Measurements from ENCODE around the gene R3HDM2.
A peak's percentile ranks its signal among the peaks of the same experiment; 100 is the strongest.

R3HDM2 gene

DNA sequence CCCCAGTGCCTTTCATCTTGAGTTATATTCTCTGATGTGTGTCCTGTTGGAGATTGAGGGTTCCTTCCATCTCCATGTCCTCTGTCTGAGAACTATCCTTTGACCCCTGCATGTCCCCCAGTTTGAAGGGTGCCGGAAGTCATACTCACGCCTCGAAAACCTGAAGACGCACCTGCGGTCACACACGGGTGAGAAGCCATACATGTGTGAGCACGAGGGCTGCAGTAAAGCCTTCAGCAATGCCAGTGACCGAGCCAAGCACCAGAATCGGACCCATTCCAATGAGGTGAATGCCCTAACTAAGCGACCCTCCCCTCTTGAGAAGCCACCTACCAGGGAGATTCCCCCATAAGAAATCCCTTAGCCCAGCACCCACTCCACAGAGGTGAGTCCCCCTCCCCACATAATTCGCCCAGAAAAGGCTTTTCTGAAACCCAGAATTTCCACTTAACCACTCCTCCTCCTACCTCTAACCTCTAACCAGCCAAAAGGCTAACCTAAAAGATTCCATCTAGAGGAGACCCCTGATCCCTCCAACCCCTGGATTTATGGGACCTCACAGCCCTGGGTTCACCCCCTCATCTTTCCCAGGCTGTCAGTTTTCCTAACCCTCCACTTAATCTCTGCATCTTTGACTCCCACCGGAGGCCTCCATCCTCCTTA lies 36.5 kb upstream of the R3HDM2 start:
- DNase-seq (ENCODE audit: low spot score): no peak

DNA sequence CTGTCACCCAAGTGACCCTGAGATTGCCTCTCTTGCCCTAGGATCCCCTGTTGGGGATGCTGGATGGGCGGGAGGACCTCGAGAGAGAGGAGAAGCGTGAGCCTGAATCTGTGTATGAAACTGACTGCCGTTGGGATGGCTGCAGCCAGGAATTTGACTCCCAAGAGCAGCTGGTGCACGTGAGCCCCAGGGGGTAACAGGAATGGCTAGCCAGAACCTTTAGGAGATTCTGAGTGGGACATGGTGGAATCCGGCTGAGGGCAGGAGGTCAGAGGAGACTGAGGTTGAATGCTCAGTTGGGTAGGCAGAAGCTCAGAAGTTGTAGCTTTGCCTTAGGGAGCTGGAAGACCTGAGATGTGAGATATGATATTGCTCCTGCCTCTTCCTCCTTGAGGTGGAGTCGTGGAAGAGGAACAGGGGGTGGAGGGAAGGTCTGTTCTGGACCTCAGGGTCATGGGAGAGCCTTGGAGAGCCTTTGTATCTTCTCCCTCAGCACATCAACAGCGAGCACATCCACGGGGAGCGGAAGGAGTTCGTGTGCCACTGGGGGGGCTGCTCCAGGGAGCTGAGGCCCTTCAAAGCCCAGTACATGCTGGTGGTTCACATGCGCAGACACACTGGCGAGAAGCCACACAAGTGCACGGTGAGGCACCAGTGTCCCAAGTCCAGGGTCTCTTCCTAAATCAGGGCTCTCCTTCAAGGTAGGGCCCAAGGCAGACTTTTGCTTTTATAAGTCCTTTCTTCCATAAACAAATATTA lies 35.1 kb upstream of the R3HDM2 start:
- DNase-seq (ENCODE audit: low spot score): no peak

DNA sequence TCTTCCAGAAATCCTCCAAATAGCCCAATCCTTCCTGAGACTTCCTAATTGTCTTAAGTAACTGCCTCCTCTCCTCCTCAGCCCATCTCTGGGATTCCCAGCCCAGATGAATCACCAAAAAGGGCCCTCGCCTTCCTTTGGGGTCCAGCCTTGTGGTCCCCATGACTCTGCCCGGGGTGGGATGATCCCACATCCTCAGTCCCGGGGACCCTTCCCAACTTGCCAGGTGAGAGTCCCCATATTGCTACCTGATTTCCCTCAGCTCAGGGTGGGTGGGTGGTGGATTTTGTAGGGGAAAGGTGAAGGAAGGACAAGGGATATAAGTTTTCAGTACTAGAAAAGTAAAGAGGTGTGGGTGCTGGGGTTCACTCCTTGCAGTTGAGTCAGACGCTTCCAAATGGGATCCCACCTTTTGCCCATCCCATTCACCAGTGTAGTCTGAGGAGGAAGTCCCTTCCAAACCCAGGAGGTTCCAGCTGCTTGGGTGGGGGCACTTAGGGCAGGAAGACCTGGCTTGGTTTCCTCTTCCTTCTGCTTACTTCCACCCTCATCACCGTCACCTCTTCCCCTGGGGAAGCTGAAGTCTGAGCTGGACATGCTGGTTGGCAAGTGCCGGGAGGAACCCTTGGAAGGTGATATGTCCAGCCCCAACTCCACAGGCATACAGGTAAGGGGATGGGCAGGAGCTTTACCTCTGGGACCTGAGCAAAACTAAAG lies 34.3 kb upstream of the R3HDM2 start:
- no peak for DNase-seq (ENCODE audit: low spot score)

DNA sequence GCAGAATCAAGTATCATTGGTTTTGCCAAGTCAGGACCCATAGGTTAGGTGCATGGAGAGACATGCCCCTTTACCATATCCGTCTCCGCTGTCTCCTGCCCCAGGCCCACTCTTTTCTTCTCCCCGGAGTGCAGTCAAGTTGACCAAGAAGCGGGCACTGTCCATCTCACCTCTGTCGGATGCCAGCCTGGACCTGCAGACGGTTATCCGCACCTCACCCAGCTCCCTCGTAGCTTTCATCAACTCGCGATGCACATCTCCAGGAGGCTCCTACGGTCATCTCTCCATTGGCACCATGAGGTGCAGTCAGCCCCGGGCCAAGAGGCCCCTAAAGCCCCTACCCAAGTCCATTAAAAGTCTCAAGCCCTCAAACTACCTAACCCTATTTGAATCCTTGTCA lies 33.7 kb upstream of the R3HDM2 start:
- no peak for DNase-seq (ENCODE audit: low spot score)

DNA sequence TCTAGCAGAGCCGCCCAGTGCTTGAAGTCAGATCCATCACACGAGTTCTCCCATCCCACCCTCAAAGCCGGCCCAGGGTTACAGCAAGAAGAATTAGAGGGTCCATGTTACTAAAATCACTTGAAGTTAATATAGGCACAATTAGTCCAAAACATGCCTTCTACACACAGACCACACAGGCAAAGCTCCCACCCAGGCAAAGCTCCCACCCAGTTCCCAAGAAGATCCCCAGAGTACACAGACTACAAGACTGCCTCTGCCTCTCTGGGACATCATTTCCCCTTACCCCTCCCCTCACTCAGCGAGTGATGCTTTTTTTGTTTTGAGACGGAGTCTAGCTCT lies 32.0 kb upstream of the R3HDM2 start:
- DNase-seq (ENCODE audit: low spot score): no peak

DNA sequence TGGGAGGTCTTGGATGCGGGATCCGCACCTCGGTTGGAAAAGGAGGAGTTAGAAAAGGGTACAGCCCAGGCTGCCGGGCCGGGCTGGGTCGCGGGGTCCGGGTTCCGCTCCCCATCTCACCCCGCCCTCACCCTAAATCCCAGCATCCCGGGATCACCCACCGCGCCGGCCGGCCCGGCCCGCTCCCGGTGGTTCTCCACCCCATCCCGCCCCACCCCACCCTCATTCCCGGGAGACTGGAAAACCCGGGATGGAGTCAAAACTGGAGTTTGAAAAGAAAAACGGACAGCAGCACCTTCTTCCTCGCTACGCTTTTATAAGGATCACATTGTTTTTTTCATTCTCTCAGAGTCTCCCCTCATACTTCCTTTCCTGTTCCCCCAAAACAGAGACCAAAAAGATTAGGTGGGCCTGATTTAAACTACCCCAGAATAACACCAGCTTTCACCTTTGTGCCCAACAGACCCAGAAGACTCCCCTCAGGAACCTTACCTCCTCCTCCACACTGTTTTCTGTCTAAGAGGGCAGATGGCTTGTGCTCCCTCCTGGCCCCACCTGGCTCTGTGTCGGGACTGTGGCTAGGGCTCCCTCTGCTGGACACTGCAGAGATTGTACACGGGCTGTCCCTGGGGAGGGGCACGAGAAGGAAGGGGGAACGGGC lies 31.5 kb upstream of the R3HDM2 start:
- peak; percentile 86 for DNase-seq (ENCODE audit: low spot score)

DNA sequence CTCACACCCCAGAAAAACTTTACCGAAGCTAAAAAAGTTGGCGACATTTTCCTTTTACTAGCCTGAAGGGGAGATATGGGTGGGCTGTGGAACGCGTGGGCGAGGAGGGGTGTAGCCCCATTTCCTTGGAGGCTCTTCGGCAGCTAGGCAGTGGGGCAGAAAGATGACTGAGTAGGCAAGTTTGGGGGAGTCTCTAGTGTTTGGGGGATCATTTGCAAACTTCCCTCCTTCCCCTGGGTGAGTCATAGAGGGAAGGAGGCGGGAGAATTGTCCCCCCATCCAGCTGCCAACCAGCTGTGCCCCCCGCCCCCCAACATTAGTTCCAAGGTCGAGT lies 31.0 kb upstream of the R3HDM2 start:
- DNase-seq (ENCODE audit: low spot score): no peak

DNA sequence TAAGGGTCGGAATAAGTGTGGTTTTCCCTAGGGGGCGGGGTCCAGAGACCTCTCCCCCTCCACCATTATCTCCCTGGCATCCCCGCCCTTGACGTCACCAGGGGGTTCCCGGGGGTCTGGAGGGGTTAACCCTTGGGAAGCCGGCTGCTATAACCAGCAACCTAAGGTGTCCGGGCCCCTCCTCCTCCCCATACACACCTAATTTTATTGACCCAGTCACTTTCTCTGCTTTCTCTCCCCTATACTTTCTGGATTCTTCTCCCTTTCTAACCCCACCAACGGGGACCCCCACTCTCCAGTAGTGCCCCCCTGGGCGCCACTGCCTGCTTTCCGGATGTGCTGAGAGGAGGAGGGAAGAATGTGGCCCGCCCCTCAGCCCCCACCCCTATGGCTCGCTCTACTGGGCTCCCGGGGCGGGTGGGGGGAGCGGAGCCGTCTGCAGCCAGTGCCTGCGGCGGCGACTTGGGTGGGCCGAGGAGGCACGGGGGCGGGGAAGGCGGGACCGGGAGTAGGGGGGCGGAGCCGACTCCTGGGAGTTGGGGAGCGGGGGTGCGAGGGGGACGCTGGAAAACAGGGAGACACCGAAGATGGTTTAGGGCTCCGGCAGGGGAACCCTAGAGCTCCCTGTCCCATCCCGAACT lies 30.6 kb upstream of the R3HDM2 start:
- no peak for DNase-seq (ENCODE audit: low spot score)

DNA sequence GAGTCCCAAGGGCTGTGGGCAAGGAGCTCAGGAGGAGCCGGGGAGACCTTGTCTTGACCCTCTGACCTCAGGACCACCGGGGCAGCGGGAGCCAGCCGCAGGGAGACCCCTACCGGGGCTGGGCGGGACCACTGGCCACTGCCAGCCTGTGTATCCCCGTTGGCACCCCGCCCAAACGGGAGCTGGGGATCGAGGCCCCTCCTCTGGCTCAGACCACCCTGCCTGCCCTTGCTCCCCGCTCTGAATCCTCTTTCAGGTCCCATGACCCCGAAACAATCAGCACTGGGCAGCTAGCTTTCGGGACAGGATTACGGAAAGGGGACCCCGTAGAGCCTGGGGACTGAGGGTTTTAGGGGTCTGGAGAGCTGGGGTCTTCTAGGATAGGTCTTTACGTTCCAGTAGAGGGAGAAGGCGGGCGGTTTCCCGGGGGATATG lies 30.0 kb upstream of the R3HDM2 start:
- no peak for DNase-seq (ENCODE audit: low spot score)

DNA sequence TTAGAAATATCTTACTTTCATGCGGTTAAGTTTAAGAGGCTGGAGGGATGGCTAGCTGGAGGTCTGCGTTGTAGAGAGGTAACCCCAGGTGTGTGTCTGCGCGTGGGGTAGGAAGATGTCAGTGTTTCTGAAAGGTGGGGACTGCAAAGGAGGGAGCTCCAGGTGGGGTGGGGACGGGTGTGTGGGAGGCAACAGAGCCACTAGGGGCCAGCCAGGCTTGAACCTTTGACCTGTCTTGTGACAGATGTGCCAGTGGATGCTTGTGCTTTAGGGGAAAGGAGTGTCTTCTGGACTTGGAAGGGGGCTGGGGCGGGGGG lies 29.6 kb upstream of the R3HDM2 start:
- no peak for DNase-seq (ENCODE audit: low spot score)

DNA sequence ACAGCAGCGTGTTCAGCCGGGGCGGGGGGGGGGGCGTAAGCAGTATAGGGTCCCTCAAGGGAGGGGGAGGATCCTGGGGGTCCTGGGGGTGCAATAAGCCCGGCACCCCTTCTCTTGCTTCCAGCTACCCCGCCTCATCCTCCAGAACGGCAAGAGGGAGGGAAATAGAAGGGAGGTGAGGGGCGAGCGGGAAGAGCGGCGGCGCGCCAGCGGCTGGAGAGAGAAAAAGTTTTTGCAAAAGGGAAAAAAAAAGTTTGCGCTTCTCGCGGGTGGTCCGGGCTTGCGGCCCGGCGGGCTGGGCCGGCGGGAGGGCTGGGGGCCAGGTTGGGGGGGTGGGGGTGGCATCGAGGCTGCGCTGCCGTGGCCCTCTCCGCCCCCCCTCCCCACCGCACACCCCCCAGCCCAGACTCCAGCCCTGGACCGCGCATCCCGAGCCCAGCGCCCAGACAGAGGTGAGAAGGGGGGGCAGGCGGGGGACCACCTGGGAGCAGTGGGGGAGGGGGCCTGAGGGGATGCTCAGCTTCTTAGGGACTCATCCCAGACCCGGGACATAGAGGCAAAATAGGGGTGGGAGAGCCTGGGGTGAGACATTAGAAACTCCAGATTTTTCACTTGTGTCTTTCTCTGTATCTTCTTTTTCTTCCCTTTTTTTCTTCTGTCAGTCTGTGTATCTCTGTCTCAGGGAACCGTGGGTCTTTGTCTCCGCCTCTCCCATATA lies 29.1 kb upstream of the R3HDM2 start, which contains the start of gene GLI1:
Gene GLI1 (plus strand): TSS at position 36 of the 718 bp plus-strand sequence. CDS start 3,907 bp downstream, outside the sequence.
- no peak for DNase-seq (ENCODE audit: low spot score)

DNA sequence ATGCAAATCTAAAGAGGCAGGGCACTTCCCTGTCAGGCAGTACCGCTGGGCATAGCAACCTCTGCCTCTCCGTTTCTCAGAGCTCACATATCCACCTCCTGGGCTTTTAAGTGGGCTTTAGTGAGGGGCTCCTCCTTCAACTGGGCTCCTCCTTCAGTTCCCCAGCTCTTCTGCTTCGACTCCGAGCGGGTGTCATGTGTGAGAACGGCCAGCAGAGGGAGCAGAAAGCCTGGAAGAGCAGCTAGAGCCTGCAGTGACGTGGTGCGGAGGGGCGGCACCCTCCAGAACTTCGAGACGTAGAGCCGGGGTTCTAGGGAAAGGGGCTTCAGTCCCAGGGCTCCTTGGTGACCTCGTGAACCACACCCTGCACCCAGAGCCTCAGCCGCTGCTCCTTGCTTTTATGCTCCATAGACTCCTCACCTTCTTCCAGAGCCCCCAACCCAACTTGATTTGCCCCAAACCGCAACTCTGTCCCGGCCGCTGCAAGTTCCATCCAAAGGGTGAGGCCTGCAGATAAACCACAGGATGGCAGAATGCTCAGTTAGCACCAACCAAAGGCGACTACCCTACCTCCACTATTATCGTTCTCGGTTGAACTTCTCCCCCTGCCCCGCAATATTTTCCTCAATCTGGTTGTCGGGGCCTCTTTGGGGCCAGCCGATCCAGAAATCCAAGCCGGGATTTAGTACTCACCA lies 28.4 kb upstream of the R3HDM2 start:
- peak; percentile 98 for DNase-seq (ENCODE audit: low spot score)

DNA sequence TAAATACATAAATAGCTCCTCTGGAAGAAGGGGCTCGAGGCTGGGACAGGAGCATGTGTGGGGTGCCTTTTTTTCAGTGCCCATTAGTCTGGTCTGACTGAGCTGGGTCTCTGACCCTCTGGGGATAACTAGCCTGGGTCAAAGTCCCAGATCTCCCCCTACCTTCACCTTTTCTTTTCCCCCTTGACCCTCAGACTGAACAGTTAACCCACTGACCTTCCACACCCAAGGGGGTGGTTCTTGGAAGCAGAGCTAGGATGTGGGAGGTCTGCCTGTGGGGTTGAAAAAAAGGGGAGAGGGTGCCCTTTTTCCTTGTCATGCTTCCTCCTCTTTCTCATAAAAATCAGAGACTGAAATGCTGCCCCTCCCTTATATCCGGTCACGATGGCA lies 27.8 kb upstream of the R3HDM2 start:
- DNase-seq (ENCODE audit: low spot score): no peak

DNA sequence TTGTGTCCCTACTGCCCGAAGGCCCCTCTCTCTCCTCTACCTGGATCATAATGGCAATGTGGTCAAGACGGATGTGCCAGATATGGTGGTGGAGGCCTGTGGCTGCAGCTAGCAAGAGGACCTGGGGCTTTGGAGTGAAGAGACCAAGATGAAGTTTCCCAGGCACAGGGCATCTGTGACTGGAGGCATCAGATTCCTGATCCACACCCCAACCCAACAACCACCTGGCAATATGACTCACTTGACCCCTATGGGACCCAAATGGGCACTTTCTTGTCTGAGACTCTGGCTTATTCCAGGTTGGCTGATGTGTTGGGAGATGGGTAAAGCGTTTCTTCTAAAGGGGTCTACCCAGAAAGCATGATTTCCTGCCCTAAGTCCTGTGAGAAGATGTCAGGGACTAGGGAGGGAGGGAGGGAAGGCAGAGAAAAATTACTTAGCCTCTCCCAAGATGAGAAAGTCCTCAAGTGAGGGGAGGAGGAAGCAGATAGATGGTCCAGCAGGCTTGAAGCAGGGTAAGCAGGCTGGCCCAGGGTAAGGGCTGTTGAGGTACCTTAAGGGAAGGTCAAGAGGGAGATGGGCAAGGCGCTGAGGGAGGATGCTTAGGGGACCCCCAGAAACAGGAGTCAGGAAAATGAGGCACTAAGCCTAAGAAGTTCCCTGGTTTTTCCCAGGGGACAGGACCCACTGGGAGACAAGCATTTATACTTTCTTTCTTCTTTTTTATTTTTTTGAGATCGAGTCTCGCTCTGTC lies 26.1 kb upstream of the R3HDM2 start:
- no peak for DNase-seq (ENCODE audit: low spot score)

DNA sequence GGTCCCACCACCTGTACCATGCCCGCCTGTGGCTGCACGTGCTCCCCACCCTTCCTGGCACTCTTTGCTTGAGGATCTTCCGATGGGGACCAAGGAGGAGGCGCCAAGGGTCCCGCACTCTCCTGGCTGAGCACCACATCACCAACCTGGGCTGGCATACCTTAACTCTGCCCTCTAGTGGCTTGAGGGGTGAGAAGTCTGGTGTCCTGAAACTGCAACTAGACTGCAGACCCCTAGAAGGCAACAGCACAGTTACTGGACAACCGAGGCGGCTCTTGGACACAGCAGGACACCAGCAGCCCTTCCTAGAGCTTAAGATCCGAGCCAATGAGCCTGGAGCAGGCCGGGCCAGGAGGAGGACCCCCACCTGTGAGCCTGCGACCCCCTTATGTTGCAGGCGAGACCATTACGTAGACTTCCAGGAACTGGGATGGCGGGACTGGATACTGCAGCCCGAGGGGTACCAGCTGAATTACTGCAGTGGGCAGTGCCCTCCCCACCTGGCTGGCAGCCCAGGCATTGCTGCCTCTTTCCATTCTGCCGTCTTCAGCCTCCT lies 25.4 kb upstream of the R3HDM2 start:
- DNase-seq (ENCODE audit: low spot score): no peak

DNA sequence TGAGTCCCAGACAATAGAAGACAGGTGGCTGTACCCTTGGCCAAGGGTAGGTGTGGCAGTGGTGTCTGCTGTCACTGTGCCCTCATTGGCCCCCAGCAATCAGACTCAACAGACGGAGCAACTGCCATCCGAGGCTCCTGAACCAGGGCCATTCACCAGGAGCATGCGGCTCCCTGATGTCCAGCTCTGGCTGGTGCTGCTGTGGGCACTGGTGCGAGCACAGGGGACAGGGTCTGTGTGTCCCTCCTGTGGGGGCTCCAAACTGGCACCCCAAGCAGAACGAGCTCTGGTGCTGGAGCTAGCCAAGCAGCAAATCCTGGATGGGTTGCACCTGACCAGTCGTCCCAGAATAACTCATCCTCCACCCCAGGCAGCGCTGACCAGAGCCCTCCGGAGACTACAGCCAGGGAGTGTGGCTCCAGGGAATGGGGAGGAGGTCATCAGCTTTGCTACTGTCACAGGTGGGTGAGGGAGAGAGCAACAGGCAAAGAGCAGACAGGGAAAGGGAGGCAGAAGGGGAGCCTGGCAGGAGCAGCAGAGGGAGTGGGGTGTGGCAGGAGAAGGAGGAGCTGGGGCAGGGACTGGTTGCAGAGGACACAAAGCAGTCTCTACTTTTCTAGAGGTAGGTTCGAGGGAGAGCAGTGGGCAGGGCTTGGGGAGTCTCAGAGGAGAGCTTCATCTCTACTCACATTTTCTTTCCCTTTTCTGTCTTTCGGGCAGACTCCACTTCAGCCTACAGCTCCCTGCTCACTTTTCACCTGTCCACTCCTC lies 24.7 kb upstream of the R3HDM2 start:
- DNase-seq (ENCODE audit: low spot score): no peak

DNA sequence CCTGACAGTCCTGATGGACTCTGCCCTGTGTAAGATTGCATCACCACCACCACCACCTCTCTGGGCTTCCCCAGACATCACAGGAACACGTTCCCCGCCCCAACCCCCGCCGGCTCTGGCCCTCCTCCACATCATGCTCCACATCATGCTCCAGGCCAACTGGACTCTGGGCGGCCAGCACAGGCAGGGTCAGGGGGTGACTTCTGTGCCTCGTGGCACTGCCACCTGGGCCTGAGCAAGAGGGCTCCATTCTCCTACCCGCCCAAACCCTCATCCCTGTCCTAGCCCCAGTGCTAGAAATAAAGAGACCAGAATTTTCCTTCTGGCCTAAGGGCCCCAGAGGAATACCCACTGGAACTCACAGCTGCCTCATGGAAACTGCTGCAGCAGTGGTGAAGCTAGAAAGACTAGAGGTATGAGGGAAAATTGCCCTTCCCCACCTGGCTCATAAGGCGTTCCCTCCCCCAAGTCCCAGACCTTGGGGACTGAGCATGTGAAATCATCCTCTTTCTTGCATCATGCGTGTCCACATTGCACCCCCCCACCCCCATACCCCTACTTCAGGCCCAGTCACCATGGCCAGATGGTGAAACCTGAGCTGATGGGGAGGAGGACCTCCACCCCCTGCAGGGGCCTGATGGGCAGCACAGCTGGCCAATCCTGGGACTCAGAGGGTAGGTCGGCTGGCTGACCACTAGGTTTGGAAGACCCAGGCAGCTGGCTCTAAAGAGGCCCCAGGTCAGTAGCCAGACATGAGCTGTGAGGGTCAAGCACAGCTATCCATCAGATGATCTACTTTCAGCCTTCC lies 23.9 kb upstream of the R3HDM2 start, which contains the start of gene INHBE:
Gene INHBE (plus strand): TSS at position 742 of the 808 bp plus-strand sequence. CDS start 230 bp downstream, outside the sequence.
- DNase-seq (ENCODE audit: low spot score): no peak

DNA sequence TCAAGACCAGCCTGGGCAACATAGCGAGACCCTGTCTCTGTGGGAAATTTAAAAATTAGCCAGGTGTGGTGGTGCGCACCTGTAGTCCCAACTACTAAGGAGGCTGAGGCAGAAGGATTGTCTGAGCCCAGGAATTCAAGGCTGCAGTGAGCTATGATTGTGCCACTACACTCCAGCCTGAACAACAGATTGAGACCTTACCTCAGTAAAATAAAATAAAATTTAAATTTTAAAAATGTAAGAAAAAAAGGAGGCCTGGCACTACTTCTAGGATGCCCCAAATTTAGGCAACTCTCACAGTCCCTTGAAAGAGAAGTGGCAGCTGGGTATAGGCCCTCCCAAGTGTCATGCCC lies 23.3 kb upstream of the R3HDM2 start:
- DNase-seq (ENCODE audit: low spot score): no peak
